Activated T-helper 17 cell treated with anti-CD3 and anti-CD28 coated beads, Interleukin-2, amount 50 U/mL, for 72 hours (primary cell): Measurements from ENCODE around the gene SIGLEC12. TPM values are rescaled to one million over a fixed set of nuclear protein-coding genes. Genes with fewer than 3 reads are reported as not detected.
"Not testable (repeated sequence)": the region's sequence is repeated elsewhere in the genome, so short reads cannot be mapped to it uniquely, and the experiment has no call there.

ENCODE experiments used
- ATAC-seq: fragments of 150-1000 bp; cut with Tn5 transposase; replicated peaks from 2 replicates; pipeline ENCODE4 v1.10.0; 2021; ENCODE audit warnings: mild to moderate bottlenecking, moderate library complexity
- H3K27ac Mint-ChIP-seq: one replicate; pipeline ENCODE4 v1.8.0; 2022; ENCODE audit warnings: mixed read lengths
- H3K27me3 Mint-ChIP-seq: one replicate; pipeline ENCODE4 v1.8.0; 2022; ENCODE audit warnings: mixed read lengths
- H3K36me3 Mint-ChIP-seq: one replicate; pipeline ENCODE4 v1.8.0; 2022; ENCODE audit warnings: low read depth, mild to moderate bottlenecking, mixed read lengths
- H3K4me1 Mint-ChIP-seq: one replicate; pipeline ENCODE4 v1.8.0; 2022; ENCODE audit warnings: mixed read lengths
- H3K4me3 Mint-ChIP-seq: one replicate; pipeline ENCODE4 v1.8.0; 2022; ENCODE audit warnings: mild to moderate bottlenecking, mixed read lengths
- H3K9me3 Mint-ChIP-seq: one replicate; pipeline ENCODE4 v1.8.0; 2022; ENCODE audit warnings: mixed read lengths
- total RNA-seq, 2 donors: library from RNA; stranded (reverse); gene quantifications; one replicate each; pipeline ENCODE4 v1.2.3, GENCODE V29; 2022

The SIGLEC12 gene
- total RNA-seq, 2 donors from 2014 or later: 0.22 to 0.34 TPM

DNA sequence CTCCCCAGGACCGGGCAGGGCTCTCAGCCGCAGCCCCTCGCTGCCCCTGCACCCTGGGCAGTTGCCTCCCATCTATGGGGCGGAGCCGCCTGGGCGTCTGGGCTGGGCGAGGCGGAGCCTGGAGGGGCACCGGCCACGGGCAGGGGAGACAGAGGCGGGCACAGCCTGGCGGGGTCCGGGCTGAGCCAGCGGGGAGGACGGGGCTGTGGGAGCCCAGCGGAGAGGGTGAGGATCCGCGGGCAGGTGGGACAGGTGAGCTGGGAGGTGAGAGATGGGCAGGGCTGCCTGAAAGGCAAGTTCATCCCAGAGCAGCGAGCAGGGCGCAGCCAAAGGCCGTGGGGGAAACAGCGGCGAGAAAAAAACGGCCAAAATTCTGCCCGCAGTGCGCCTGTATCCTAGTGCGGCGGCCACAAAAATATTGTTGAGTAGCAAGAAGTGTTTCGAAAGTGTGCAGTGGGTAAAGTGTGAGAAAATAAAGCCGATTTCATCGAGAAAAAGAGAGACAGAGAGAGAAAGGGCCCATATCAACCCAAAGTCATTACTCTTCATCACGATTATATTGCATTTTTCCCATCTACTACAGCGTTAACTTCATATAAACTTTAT is 37.5 kb downstream of the SIGLEC12 start:
- H3K9me3 Mint-ChIP-seq, H3K4me3 Mint-ChIP-seq, H3K27ac Mint-ChIP-seq, H3K4me1 Mint-ChIP-seq, H3K36me3 Mint-ChIP-seq: not testable (repeated sequence)
- H3K27me3 Mint-ChIP-seq: peaks cover 22% of the 10 kb centered on the region
- ATAC-seq: peak; percentile 31

DNA sequence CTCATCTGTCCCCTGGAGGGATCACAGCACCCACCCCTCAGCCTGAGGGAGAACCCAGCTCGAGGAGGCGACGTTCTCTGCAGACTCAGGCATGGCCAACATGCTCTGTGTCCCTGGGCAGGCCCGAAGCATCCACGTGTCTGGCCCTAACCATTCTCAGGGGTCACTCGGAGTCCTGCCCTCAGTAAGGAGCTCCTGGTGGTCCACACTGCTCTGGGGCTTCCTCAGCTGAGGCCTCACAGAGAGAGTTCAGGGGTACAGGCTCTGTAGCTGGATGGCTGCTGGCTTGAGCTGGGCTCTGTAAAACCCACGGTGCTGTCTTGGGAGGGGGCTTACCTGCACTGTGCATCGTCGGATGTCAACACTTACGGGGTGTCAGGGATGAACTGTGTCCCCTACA is 38.9 kb downstream of the SIGLEC12 start:
- Mint-ChIP-seq H3K36me3 (no peaks in the 10 kb centered on the region), H3K4me3 (peak overlapping the region; percentile 25), H3K27me3 (peaks cover 22% of the 10 kb centered on the region)

DNA sequence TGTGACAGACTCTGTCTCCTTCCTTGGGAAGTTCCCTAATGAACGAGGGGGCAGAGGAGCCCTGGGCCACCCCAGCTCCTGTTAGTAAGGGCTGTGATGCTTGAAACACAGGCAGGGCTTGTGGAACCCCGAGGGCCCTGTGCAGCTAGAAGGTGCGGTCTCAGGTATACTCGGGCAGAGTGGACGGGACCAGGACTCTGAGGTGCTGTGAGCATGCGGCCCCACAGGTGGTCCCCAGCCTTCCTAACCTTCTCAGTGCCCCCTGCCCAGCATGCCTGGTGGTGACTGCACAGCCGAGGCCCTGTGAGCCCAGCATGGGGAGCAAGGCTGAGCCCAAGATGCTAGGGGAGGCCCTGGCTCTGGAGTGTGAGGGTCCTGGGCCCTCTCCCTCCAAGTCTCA is 39.3 kb downstream of the SIGLEC12 start:
- peaks cover 19% of the 10 kb centered on the region for H3K27me3 Mint-ChIP-seq

More for the DNA sequence above, 38.9 kb downstream of the SIGLEC12 start:
- Mint-ChIP-seq H3K9me3 (no peaks in the 10 kb centered on the region), H3K4me1 (no peaks in the 10 kb centered on the region), H3K27ac (no peak overlapping the region)
- no peak for ATAC-seq

DNA sequence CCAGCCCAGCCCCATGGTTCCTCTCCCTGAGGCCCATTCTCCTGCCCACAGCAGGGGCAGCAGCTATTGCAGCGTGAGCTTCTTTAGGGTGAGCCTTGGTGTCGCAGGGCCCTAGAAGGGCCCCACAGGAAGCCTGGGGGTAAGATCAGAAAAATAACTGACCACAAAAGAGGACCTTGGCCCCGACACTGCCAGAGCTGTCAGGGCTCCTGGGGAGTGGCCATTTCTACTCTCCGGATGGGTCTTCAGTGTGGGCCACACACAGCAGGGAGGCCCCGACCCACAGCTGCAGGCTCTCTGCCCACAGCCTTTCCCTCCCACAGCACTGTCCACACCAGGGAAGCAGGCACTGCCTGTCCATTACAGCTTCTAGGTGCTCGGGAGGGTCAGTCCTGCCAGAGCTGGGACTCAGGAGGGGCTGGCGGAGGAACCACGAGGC is 39.9 kb downstream of the SIGLEC12 start:
- H3K36me3 Mint-ChIP-seq: no peaks in the 10 kb centered on the region
- no peaks in the 10 kb centered on the region for H3K4me1 Mint-ChIP-seq
- no peak overlapping the region for H3K4me3 Mint-ChIP-seq
- H3K9me3 Mint-ChIP-seq: no peaks in the 10 kb centered on the region
- no peak for ATAC-seq
- H3K27ac Mint-ChIP-seq: no peak overlapping the region
- H3K27me3 Mint-ChIP-seq: peaks cover 19% of the 10 kb centered on the region

More for the DNA sequence above, 39.3 kb downstream of the SIGLEC12 start:
- H3K4me3 Mint-ChIP-seq: no peak overlapping the region
- ATAC-seq: no peak
- no peaks in the 10 kb centered on the region for H3K9me3 Mint-ChIP-seq
- no peak overlapping the region for H3K27ac Mint-ChIP-seq
- no peaks in the 10 kb centered on the region for H3K36me3 Mint-ChIP-seq
- H3K4me1 Mint-ChIP-seq: no peaks in the 10 kb centered on the region

DNA sequence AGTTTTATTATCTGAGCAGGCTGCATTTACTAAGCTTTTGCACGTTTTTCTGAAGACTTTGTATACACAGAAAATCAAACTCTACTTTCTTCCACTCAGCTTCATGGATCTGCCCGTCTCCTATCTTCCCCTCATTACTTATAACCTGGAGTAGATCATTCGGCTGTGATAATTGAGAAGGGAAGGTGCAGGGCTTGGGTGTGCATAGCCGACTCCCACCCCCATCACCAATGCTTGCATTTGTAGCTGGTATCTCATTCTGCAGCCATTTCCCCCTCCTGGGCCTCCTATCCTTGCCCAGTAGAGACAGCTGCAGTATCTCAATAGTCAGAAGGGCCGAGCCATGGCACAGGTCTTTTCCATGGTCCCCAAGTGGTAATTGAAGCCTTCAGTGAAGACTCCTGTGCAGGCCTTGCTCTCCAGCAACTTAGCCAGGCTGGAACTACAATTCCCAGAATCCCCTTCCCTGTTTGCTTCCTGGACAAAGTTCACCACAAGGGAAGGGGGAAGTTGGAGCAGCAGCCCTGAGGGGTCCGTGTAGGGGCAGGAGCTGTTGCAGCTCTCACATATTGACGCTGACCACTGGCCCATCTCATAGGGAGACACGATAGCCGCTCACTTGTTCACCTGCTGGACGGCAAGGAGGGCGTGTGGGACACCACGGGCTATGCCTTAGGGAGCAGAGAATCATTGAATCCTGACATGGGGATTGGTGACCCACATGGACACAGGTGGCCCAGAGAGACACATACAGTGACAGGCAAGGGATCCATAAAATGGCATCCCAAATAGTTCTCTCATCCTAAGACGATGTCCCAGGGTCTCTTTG is 41.2 kb downstream of the SIGLEC12 start:
- no peaks in the 10 kb centered on the region for H3K4me1 Mint-ChIP-seq
- ATAC-seq: no peak
- peaks cover 16% of the 10 kb centered on the region for H3K27me3 Mint-ChIP-seq
- H3K4me3 Mint-ChIP-seq: no peak overlapping the region
- H3K36me3 Mint-ChIP-seq: no peaks in the 10 kb centered on the region
- H3K27ac Mint-ChIP-seq: no peak overlapping the region
- no peaks in the 10 kb centered on the region for H3K9me3 Mint-ChIP-seq

DNA sequence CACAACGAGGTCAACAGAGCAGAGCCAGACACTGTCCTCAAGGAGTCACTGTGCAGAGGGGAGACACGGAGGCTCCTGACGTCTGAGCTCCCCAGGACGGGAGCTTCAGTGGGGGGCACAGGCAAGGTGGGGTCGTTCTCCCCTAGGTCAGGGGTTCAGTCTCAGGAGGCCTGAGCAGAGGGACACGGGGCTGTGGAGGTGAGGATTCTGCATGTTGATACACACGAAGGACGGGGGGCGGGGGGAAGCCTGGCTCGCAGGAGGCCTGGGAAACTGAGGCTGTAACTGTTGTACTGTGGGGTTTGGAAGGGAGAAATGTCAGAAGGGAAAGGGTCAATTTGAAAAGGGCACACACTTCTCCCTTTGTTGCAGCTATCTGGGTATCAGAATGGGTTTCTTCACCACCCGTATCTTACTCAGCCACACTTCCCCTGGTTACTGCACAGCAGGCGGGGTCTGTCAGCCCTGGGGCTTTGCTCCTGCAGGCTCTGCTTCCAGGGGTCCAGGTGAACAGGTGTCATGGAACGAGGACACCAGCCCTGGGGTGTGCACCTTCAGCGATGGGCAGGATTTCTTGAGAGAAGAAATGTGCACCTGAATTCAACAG is 42.6 kb downstream of the SIGLEC12 start:
- Mint-ChIP-seq H3K4me3 (no peak overlapping the region), H3K4me1 (no peaks in the 10 kb centered on the region), H3K27me3 (peaks cover 7% of the 10 kb centered on the region), H3K27ac (no peak overlapping the region), H3K9me3 (no peaks in the 10 kb centered on the region), H3K36me3 (no peaks in the 10 kb centered on the region)
- ATAC-seq: no peak

DNA sequence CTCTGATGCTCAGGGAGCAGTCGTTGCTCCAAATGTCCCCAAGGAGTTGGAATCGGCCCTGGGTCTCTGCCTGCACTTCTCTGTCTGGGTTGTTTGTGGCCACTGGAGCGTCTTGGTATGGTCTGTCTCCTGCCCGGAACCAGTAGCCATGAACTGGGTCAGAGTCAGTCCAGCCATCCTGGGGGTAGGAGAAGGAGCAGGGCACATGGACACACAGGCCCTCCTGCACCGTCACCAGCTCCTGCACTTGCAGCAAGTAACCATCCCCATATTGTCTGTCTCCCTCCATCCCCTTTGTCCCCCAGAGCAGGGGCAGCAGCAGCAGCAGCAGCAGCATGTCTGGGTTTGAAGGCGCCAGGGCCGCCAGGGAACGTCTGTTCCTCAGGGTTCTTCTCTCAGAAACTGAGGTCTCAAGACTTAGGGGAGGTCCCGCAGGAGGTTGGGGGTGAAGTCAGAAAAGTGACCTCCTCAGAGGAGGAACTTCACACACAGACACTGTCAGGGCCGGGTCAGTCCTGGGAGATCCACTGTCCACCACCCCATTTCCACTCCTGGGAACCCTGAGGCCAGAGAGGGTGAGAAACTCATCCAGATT is 43.5 kb downstream of the SIGLEC12 start, which contains the start of gene SIGLEC8:
Gene SIGLEC8, minus strand, starts transcription at position 404 of the 595 bp plus-strand sequence. Its CDS starts 67 bp downstream, at position 337.
- ATAC-seq: no peak
- Mint-ChIP-seq H3K27ac (no peak within 1 kb of the TSS), H3K4me1 (no peaks in the 10 kb centered on the region), H3K9me3 (no peaks in the 10 kb centered on the region), H3K27me3 (peaks cover 11% of the 10 kb centered on the region), H3K36me3 (no peaks in the 10 kb centered on the region), H3K4me3 (no peak within 1 kb of the TSS)

DNA sequence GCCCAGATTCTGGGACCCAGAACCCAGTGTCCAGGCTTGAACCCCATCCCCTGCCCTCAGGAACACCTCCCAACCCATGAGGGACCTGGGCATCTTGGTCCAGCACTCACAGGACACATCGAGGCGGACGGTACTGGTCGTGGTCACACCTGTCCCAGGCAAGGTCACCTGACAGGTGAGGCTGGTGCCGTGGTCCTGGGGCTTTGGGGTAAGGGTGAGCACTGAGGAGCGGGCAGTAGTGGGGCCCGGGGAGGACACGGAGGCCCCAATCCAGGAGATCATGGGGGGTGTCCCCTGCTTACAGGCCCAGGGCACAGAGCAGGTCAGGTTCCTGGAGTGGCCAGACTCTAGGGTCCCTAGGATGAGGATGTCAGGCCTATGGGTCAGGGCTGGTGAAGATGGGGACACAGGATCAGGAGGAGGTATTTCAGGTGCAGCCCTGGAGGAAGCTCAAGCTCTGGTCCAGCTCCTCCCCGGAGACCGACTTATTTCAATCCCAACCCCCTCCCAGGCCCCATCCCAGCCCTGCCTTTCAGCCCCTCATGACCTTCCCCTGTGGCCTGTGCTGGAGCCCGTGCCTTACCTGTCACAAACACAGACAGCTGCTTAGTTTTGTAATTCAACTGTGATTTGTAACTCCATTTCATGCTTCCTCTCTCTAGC is 44.1 kb downstream of the SIGLEC12 start:
- H3K27ac Mint-ChIP-seq: no peak overlapping the region
- H3K9me3 Mint-ChIP-seq: no peaks in the 10 kb centered on the region
- no peak for ATAC-seq
- no peak overlapping the region for H3K4me3 Mint-ChIP-seq
- no peaks in the 10 kb centered on the region for H3K4me1 Mint-ChIP-seq
- H3K36me3 Mint-ChIP-seq: no peaks in the 10 kb centered on the region
- peaks cover 11% of the 10 kb centered on the region for H3K27me3 Mint-ChIP-seq

DNA sequence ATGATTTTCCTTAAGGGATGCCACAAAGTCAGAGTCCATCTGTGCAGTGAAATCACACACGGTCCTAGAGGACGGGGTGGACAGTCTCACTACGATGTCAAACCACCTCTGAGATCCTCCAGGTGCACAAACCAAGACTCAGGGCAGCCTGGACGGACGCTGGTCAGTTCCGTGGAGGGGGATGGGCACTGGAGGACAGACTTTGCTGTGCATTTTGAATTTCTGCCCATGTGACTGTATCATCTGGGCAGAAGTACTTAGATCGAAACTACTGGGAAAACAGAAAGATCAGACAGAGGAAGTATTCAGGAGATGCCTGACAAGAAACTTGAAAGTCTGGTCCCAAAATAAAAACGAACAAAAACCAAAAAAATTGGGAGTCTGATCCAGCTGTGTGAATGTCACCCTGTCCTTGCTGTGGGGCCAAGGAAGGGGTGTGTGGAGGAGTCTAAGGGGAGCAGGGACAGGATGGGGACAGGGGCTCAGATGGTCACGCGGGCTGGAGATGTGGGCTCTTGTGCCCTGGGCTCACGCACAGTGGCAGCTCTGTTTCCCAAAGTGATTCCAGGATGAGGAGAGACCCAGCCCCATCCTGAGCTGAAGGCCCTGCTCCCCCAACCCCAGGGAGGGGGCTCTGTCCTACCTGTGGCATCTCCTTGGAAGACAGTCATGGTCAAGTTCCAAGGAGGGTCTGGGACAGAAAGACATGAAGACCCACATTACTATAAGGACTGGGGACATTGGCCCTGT is 44.9 kb downstream of the SIGLEC12 start:
- no peaks in the 10 kb centered on the region for H3K9me3 Mint-ChIP-seq
- no peak for ATAC-seq
- H3K27me3 Mint-ChIP-seq: peaks cover 11% of the 10 kb centered on the region
- H3K36me3 Mint-ChIP-seq: no peaks in the 10 kb centered on the region
- H3K4me1 Mint-ChIP-seq: peaks cover 4% of the 10 kb centered on the region
- H3K27ac Mint-ChIP-seq: no peak overlapping the region
- H3K4me3 Mint-ChIP-seq: no peak overlapping the region

DNA sequence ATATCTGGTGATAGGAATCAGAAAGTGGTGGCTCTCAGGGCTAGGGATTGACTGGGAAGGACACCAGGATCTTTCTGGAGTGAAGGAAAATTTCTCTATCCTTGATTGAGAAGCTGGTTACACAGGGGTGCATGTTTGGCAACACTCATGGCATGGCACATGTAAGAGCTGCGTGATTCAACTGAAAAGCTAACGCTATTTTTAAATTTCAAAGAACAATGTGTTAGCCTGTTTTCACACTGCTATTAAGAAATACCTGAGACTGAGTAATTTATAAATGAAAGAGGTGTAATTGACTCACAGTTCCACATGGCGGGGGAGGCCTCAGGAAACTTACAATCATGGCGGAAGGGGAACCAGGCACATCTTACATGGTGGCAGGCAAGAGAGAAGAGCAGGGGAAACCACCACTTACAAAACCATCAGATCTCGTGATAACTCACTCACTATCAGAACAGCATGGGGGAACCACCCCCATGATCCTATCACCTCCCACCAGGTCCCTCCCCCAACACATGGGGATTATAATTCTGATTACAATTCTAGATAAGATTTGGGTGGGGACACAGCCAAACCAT is 50.8 kb downstream of the SIGLEC12 start:
- peaks cover 22% of the 10 kb centered on the region for H3K4me1 Mint-ChIP-seq
- H3K4me3 Mint-ChIP-seq: peak overlapping the region; percentile 33
- H3K27me3 Mint-ChIP-seq: peaks cover 4% of the 10 kb centered on the region
- H3K9me3 Mint-ChIP-seq: peaks cover 14% of the 10 kb centered on the region
- no peaks in the 10 kb centered on the region for H3K36me3 Mint-ChIP-seq
- peak overlapping the region; percentile 66 for H3K27ac Mint-ChIP-seq
- ATAC-seq: peak; percentile 53

DNA sequence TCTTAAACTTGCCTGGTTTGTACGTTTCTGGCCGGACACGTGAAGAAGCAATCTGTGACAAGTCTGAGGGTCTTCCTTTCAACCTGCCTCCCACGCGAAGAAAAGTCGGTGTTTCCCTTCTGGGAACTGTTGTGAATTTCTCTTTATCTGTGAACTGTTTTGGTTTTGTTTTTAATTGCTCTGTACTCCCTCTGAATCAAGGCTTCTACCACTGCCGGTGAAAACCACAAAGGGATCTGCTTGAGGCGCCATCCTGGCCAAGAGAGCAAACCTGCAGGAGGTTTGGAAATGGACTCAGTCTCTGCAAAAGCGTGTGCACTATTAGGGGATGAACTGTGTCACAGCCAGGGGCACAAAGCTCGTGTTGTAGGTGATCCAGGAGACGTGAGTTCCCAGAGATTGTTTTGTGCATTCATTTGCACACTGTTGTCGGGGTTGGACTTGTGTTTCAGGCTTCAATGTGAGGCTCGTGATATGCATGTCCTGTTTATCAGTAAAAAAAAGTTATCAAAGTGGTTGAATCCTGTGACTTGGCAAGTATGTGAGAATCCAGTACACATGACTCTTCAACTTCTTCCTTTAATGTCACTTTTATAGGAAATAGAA is 53.1 kb downstream of the SIGLEC12 start:
- Mint-ChIP-seq H3K9me3 (peaks cover 14% of the 10 kb centered on the region), H3K27ac (peak overlapping the region; percentile 63), H3K4me3 (peak overlapping the region; percentile 72), H3K27me3 (no peaks in the 10 kb centered on the region), H3K4me1 (peaks cover 22% of the 10 kb centered on the region), H3K36me3 (no peaks in the 10 kb centered on the region)
- ATAC-seq: peak; percentile 96

DNA sequence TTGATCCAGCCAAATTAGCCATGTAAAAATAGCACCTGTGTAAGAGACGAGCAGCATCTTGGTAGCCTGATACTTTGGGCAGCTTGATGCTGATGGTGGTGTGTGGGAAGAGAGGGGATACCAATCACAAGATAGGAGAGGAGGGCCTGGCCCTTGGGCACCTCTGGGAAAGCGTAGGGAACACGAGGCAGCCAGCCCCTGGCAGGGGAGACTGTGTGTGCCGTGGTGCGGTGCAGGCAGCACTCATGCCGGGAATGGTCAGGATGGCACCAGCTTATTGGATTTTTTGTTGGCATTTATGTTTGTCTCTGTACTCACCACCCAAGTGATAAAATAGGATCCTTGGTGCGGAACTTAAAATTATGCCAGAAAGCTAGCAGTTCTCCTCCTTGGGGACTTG is 53.6 kb downstream of the SIGLEC12 start:
- H3K4me3 Mint-ChIP-seq: peak overlapping the region; percentile 72
- H3K27me3 Mint-ChIP-seq: no peaks in the 10 kb centered on the region
- ATAC-seq: no peak
- H3K4me1 Mint-ChIP-seq: peaks cover 27% of the 10 kb centered on the region
- no peaks in the 10 kb centered on the region for H3K36me3 Mint-ChIP-seq
- H3K27ac Mint-ChIP-seq: peak overlapping the region; percentile 63
- H3K9me3 Mint-ChIP-seq: peaks cover 14% of the 10 kb centered on the region

DNA sequence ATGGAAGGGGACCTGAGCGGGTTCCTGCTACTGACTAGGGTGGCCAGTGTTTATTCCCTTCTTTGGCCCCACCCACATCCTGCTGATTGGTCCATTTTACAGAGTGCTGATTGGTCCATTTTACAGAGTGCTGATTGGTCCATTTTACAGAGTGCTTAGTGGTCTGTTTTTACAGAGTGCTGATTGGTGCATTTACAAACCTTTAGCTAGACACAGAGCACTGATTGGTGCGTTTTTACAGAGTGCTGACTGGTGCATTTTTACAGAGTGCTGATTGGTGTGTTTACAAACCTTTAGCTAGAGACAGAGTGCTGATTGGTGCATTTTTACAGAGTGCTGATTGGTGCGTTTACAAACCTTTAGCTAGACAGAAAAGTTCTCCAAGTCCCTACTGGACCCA is 54.1 kb downstream of the SIGLEC12 start:
- H3K4me1 Mint-ChIP-seq: peaks cover 32% of the 10 kb centered on the region

More for the DNA sequence above, 54.1 kb downstream of the SIGLEC12 start:
- Mint-ChIP-seq H3K9me3 (peaks cover 14% of the 10 kb centered on the region), H3K27ac (peak overlapping the region; percentile 63), H3K4me3 (peak overlapping the region; percentile 72)
- H3K36me3 Mint-ChIP-seq, ATAC-seq, H3K27me3 Mint-ChIP-seq: not testable (repeated sequence)
